Mesothelial cell of epicardium (in vitro differentiated cells): Measurements from ENCODE around the gene UBXN10. TPM values are rescaled to one million over a fixed set of nuclear protein-coding genes. Genes with fewer than 3 reads are reported as not detected.

ENCODE experiments used
- DNase-seq, 2 experiments: peaks; one replicate each; pipeline ENCODE4 v3.0.0; 2021; ENCODE audit warnings: low spot score in 2 of 2; ENCODE audit not compliant: unreplicated experiment in 2 of 2
- H3K27ac Mint-ChIP-seq: 2 replicates; pipeline ENCODE4 v1.8.0; 2021; ENCODE audit warnings: mixed read lengths
- H3K27me3 Mint-ChIP-seq: 2 replicates; pipeline ENCODE4 v1.8.0; 2021; ENCODE audit warnings: low read depth, mixed read lengths
- H3K36me3 Mint-ChIP-seq: 2 replicates; pipeline ENCODE4 v1.8.0; 2021; ENCODE audit warnings: mixed read lengths
- H3K4me1 Mint-ChIP-seq: 2 replicates; pipeline ENCODE4 v1.8.0; 2021; ENCODE audit warnings: mixed read lengths
- H3K4me3 Mint-ChIP-seq: 2 replicates; pipeline ENCODE4 v1.8.0; 2021; ENCODE audit warnings: mild to moderate bottlenecking, moderate library complexity, mixed read lengths
- H3K9me3 Mint-ChIP-seq: 2 replicates; pipeline ENCODE4 v1.8.0; 2021; ENCODE audit warnings: mixed read lengths
- CTCF ChIP-seq: fragments of 200-600 bp; sonication (generic); IDR thresholded peaks from one replicate; pipeline ENCODE4 v1.5.0; 2021; ENCODE audit warnings: antibody characterized with exemption; ENCODE audit not compliant: unreplicated experiment
- total RNA-seq: library from RNA; stranded (reverse); gene quantifications from 3 replicates; pipeline ENCODE4 v1.2.1, GENCODE V29; 2021

The UBXN10 gene
- total RNA-seq: 2.2 to 2.6 TPM (median 2.3 TPM) in 3 replicates

GRCh38 chr1:20185834-20186782, at the start of gene UBXN10, which contains the start of gene PLA2G2C:
Gene UBXN10 (plus strand): TSS chr1:20186096. CDS start chr1:20190562, 4,466 bp downstream.
Gene PLA2G2C (minus strand): TSS chr1:20186518. CDS start chr1:20177363, 9,155 bp downstream.
- peak; percentile 36 to 64 for DNase-seq
- H3K9me3 Mint-ChIP-seq: no peaks in the 10 kb centered on the region
- TF ChIP-seq CTCF: no peak
- peaks cover 23% of the 10 kb centered on the region for H3K27me3 Mint-ChIP-seq
- peaks cover 33% of the 10 kb centered on the region for H3K4me1 Mint-ChIP-seq
- peak within 1 kb of the TSS; percentile 87 for H3K27ac Mint-ChIP-seq
- no peaks in the 10 kb centered on the region for H3K36me3 Mint-ChIP-seq
- H3K4me3 Mint-ChIP-seq: peak within 1 kb of the TSS; percentile 76

- TF ChIP-seq CTCF: no peak
- Mint-ChIP-seq H3K36me3 (no peaks in the 10 kb centered on the region), H3K27ac (no peak overlapping the region), H3K9me3 (peaks cover 3% of the 10 kb centered on the region), H3K4me1 (no peaks in the 10 kb centered on the region), H3K27me3 (no peaks in the 10 kb centered on the region), H3K4me3 (no peak overlapping the region)
- DNase-seq: no peak
These were observed 49.6 kb upstream of the UBXN10 start for GRCh38 chr1:20136249-20136648.

- H3K27ac Mint-ChIP-seq: no peak overlapping the region
- H3K27me3 Mint-ChIP-seq: no peaks in the 10 kb centered on the region
- H3K36me3 Mint-ChIP-seq: no peaks in the 10 kb centered on the region
These were observed 48.8 kb upstream of the UBXN10 start for GRCh38 chr1:20137055-20137454.

GRCh38 chr1:20137604-20138003, 48.3 kb upstream of the UBXN10 start:
- Mint-ChIP-seq H3K4me1 (no peaks in the 10 kb centered on the region), H3K4me3 (no peak overlapping the region), H3K9me3 (no peaks in the 10 kb centered on the region), H3K36me3 (no peaks in the 10 kb centered on the region), H3K27ac (no peak overlapping the region), H3K27me3 (no peaks in the 10 kb centered on the region)
- DNase-seq: no peak
- no peak for TF ChIP-seq CTCF

More at GRCh38 chr1:20137055-20137454, 48.8 kb upstream of the UBXN10 start:
- no peak for TF ChIP-seq CTCF
- Mint-ChIP-seq H3K4me3 (no peak overlapping the region), H3K9me3 (peaks cover 2% of the 10 kb centered on the region), H3K4me1 (no peaks in the 10 kb centered on the region)
- DNase-seq: no peak

GRCh38 chr1:20138346-20138745, 47.5 kb upstream of the UBXN10 start:
- Mint-ChIP-seq H3K9me3 (no peaks in the 10 kb centered on the region), H3K4me1 (no peaks in the 10 kb centered on the region)
- DNase-seq: no peak

More at GRCh38 chr1:20138346-20138745, 47.5 kb upstream of the UBXN10 start:
- H3K27me3 Mint-ChIP-seq: no peaks in the 10 kb centered on the region
- H3K4me3 Mint-ChIP-seq: no peak overlapping the region
- no peak overlapping the region for H3K27ac Mint-ChIP-seq
- no peaks in the 10 kb centered on the region for H3K36me3 Mint-ChIP-seq
- no peak for TF ChIP-seq CTCF
